HG03139 (cell line): ENCODE data around the gene ARID3B.

Source experiments
- ATAC-seq: cut with Tn5 transposase; IDR thresholded peaks from one replicate; pipeline ENCODE4 v1.9.1; 2021; ENCODE audit not compliant: unreplicated experiment

Gene ARID3B

GRCh38 chr15:74633781-74634180 is 92.8 kb downstream of the ARID3B start:
- ATAC-seq: no peak

GRCh38 chr15:74635228-74635627 is 94.2 kb downstream of the ARID3B start:
- ATAC-seq: no peak

GRCh38 chr15:74636984-74637383 is 96.0 kb downstream of the ARID3B start:
- ATAC-seq: no peak

GRCh38 chr15:74641151-74641550 is 100.1 kb downstream of the ARID3B start:
- no peak for ATAC-seq

GRCh38 chr15:74642348-74642733 is 101.3 kb downstream of the ARID3B start:
- ATAC-seq: no peak

GRCh38 chr15:74642734-74643664 is 102.0 kb downstream of the ARID3B start:
- ATAC-seq: no peak

GRCh38 chr15:74643665-74644204 is 102.7 kb downstream of the ARID3B start:
- no peak for ATAC-seq

- ATAC-seq: no peak
Observed at GRCh38 chr15:74646480-74646879, 105.5 kb downstream of the ARID3B start.
